NCI-H2081 treated with DMSO at 0.1 percent for 48 hours (cell line): ENCODE results near the gene PCDHB2.
"Not testable (repeated sequence)": the region's sequence is repeated elsewhere in the genome, so short reads cannot be mapped to it uniquely, and the experiment has no call there.

Experiments
- DNase-seq: peaks from one replicate; lab custom pipeline; 2025; lab: John Stamatoyannopoulos, UW

PCDHB2 gene

DNA sequence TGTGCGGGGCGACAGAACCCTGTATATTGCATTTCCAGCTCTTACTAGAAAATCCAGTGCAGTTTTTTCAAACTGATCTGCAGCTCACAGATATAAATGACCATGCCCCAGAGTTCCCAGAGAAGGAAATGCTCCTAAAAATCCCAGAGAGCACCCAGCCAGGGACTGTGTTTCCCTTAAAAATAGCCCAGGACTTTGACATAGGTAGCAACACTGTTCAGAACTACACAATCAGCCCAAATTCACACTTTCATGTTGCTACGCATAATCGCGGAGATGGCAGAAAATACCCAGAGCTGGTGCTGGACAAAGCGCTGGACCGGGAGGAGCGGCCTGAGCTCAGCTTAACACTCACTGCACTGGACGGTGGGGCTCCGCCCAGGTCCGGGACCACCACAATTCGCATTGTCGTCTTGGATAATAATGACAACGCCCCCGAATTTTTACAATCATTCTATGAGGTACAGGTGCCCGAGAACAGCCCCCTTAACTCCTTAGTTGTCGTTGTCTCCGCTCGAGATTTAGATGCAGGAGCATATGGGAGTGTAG lies 41.4 kb downstream of the PCDHB2 start:
- DNase-seq = no peak

DNA sequence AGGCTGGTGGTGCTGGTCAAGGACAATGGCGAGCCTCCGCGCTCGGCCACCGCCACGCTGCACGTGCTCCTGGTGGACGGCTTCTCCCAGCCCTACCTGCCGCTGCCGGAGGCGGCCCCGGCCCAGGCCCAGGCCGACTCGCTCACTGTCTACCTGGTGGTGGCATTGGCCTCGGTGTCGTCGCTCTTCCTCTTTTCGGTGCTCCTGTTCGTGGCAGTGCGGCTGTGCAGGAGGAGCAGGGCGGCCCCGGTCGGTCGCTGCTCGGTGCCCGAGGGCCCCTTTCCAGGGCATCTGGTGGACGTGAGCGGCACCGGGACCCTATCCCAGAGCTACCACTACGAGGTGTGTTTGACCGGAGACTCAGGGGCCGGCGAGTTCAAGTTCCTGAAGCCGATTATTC lies 42.9 kb downstream of the PCDHB2 start:
- not testable (repeated sequence) for DNase-seq
